ENCODE results near the gene TMEM127.
A peak's percentile ranks its signal among the peaks of the same experiment; 100 is the strongest.
"Not testable (repeated sequence)": the region's sequence is repeated elsewhere in the genome, so short reads cannot be mapped to it uniquely, and the experiment has no call there.

Gene TMEM127

DNA sequence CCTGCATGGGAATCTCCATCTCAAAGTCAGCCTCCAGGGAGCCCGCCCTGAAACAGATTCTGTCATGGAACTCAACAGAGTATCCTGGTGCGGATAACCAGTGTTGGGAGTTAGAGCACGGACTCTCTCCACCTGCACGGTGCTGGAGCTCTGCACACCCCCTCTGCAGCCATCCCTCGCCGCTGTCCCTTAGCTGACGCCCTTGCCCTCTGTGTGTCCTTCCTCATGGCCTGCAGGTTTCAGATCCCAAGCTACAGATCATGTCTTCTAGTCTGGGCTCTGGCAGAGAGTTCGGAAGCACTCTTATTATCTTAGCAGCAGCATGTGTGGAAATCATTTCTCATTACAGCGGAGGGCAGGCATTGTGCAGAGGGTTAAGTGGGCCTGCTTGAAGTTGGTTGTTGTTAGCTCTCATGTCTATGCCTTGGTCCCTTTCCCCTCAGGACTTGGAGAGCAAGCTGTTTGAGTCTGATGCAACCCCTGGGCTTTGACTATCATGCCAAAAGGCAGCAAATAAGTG lies 26.0 kb downstream of the TMEM127 start:
- DNase-seq: no peak

DNA sequence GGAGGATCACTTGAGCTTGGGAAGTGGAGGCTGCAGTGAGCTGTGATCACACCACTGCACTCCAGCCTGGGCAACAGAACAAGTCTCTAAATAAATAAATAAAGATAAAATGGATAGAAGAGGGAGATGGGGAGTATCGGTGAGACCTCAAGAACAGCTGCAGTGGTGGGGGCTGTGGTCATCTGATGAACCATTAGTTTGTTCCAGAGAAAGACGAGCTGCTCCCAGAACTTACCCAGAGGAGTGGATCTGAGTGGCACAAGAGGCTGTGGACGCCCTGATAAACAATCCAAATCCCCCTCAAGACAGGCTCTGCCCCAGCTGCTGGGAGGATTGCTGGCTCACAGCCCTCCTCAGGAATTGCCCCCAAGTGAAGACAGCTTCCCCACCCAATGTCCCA lies 26.7 kb downstream of the TMEM127 start:
- DNase-seq: no peak

DNA sequence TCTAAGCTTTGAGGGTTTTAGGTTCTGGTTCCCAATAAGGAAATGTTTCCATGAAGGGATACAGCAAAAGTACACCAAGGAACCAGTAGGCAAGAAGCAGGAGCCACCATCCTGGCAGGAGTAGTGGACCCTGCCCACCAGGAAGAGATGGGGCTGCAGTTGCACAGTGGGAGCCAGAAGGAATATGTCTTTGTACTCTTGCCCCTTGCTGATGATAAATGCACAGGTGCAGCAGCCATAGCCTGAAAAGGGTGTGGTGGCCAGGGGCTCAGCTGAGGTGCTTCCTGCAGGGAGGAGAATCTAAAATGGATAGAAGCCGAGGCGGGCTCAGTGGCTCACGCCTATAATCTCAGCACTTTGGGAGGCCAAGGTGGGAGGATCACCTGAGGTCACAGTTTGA lies 27.5 kb downstream of the TMEM127 start:
- DNase-seq: no peak

DNA sequence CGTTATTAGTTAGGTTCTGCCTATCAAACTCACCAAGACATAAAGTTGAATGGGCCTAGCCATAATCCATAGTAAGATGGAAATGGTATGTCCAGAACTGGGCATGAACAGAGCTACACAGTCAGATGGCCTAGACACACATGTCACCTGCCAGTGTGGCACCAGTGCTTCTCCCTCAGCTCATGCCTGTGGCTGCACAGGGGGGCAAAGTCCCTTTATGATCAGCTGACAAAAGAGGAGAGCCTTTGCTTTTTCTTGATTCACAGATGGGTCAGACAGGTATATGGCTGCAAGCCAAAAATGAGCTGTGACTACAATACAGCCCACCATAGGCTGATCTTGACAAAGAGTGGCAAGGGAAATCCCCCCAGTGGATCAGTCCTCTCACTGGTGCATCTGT lies 28.9 kb downstream of the TMEM127 start:
- no peak for DNase-seq

DNA sequence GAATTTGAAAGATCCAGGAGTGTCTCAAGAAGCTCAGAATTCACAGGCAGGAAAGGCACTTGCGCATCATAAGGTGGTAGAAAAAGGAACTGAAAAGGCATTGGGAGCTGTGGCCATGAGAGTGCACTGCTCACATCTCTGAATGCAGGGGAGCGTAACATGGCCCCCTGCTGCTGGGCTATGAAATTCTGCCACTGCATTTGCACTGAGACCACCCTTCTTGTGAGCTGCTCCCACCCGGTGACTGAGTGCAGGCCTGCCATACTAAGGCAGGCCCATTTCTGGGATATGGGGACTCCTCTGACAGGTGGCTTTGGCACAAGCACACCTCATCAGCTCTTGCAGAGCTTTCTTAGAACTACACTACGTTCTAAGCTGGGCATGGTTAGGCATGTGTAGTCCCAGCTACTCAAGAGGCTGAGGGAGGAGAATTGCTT lies 31.9 kb downstream of the TMEM127 start:
- DNase-seq: no peak

DNA sequence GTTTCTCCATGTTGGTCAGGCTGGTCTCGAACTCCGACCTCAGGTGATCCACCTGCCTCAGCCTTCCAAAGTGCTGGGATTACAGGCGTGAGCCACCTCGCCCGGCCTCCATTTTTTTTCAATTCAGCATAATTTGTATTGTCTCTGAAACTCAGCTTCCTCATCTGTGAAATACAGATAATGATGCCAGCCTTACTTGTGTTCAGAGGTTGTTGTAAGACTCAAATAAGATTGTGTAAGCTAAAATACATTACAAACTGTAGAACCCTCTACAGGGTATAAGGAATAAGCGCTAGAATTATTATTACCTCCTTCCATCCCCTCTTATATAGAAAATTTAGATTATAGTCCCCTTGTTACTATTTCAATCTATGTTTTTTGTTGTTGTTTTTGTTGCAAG lies 32.4 kb downstream of the TMEM127 start:
- DNase-seq: no peak

DNA sequence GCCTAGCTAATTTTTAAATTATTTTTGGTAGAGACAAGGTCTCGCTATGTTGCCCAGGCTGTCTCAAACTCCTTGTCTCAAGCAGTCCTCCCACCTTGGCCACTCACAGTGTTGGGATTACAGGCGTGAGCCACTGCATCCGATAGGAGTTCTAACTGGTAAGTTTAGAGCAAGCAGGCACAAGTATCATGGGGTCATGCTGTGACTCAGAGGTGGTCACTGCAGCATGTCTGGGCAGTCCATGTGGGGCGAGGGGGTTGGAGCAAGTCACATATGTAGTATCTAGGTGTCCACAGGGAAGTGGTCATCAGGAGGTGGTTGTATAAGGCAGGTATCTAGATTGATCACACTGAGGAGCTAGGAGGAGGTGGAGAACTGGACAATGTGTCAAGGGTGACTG lies 34.5 kb downstream of the TMEM127 start:
- no peak for DNase-seq

DNA sequence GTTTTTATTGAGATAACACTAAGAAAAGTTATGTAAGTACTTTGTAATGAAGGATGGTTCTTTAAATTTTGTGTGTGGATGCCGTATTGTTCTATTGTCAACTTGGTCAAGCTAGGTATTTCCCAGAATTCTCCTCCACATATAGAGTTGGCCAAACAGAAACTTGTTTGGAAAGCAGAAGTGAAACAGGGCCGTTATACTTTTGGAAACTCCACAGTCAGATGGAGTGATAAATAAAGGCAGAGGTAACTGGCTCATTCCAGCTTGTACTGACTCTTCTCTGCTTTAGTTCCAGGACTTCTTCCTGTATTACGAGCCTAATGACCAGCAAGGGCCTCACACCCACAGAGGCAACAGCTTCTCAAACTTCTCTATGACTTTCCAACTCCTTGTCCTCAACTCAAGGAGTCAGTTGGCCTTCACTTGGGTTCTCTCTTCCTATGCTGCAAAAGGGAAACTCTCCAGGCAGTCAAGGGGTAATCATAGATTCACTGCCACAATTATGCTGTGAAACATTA lies 40.7 kb downstream of the TMEM127 start:
- no peak for DNase-seq

DNA sequence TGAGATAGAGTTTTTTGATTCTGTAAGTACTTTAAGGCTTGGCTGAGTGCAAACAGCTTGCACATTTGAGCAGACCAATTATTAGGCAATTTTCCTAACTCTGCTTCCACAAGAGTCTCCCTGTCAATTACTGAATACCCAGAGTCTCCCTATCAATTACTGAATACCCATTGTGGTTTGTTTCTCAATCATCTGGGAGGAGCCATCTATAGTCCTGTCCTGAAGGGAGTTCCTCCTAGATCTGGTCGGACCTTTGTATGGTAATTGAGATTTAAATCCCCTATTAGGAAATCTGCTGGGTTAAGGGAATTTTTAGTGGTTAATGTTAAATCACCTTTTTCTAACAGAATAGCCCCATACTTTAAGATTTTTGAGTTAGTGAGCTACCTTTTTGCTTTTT lies 44.7 kb downstream of the TMEM127 start:
- not testable (repeated sequence) for DNase-seq

DNA sequence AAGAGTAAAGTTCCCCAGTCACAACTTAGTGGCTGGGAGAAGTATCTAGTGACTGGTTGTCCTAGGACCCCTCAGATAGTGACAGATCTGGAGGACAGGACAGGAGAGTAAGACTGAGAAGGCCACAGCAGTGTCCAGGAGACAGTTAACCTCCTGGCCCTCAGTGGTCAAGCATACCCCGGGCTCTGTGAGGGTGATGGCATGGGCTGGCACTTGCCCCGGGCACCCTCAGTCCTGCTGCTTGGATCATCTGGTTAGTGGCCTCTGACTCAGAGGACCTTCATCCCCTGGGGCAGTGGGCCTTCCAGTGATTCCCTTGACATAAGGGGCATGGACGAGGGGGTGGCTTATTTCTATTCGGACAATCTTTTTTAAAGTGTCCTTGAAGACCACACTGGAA lies 45.8 kb downstream of the TMEM127 start:
- DNase-seq: not testable (repeated sequence)

DNA sequence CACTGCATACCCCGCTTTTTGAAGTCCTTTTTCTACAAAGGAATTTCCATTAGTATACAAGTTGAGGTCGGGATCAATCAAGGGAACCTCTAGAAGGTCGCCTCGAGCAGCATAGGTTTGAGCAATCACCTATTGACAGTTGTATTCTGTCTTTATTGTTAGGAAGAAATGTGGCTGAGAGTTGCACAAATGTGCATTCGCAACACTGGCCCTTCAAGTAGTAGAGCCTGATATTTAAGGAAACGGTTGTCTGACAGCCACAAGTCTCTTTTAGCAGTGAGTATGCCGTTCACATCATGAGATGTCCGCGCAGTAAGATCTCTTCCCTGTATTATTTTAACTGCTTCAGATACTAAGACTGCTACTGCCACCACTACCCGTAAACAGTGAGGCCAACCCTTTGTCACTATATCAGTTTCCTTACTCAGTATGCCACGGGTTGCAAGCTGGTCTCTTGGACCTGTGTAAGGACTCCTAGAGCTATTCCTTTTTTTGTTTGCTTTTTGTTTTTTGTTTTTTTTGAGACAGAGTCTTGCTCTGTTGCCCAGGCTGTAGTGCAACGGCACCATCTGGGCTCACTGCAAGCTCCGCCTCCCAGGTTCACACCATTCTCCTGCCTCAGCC lies 47.2 kb downstream of the TMEM127 start:
- no peak for DNase-seq

DNA sequence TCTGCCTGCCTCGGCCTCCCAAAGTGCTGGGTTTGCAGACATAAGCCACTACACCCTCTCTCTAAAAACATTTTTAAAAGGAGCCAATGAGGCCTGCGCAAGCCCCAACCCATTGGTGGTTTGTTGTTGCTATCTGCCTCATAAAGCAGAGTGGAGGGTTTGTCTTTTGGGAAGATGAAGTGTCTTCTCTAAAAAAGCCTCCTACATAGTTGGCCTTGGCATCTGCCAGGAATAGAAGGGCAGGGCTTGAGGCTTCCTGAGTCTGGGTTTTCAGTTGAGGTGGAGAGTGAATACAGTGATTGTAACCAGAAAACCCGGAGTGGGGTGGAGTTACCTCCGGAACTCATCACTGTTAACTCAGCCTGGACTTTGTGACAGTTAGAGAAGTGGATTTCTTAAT lies 51.2 kb downstream of the TMEM127 start:
- DNase-seq: no peak

DNA sequence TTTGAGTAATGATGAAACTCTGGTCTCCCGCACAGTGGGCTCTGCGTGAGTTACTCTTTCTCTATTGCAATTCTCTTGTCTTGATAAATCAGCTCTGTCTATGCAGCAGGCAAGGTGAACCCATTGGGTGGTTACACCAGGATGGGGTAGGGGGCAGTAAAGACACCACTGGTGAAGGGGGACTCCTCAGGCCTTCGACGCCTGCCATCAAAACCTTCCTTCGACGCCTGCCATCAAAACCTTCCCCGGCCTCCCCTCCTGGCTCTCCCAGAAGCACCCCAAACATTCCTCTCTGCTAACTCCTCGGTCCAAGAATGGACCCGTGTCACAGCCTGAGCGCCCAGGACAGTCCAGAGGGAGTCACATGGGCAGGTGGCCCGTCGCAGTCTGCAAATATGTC lies 52.4 kb downstream of the TMEM127 start:
- DNase-seq: no peak

DNA sequence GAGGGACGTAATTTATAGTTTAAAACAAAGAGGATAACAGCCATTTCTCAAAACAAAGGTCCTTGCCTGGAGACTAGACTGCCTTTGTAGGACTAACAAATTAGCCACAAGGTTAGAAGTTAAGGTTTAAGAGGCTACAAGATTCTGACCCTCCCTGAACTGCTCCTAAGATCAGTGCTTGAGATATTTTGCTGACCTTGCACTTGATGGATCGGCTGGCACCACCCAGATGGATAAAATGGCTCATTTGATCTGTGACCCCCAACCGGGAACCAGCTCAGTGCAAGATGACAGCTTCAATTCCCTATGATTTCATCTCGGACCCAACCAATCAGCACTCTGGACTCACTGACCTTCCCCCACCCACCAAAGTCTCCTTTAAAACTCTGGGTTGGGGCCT lies 53.5 kb downstream of the TMEM127 start:
- no peak for DNase-seq

DNA sequence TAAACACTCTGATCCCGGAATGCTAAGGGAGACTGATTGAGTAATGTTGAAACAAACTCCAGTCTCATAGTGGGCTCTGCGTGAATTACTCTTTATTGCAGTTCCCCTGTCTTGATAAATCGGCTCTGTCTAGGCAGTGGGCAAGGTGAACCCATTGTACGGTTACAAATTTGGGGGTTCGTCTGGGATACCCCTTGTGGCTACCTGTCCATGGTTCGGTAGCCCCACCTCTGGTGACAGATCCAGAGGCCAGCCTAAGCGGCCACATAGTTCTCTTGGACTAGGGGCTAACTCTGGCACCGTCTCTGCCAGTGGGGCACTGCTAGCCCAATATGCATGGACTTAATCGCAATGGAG lies 56.1 kb downstream of the TMEM127 start:
- DNase-seq: no peak

DNA sequence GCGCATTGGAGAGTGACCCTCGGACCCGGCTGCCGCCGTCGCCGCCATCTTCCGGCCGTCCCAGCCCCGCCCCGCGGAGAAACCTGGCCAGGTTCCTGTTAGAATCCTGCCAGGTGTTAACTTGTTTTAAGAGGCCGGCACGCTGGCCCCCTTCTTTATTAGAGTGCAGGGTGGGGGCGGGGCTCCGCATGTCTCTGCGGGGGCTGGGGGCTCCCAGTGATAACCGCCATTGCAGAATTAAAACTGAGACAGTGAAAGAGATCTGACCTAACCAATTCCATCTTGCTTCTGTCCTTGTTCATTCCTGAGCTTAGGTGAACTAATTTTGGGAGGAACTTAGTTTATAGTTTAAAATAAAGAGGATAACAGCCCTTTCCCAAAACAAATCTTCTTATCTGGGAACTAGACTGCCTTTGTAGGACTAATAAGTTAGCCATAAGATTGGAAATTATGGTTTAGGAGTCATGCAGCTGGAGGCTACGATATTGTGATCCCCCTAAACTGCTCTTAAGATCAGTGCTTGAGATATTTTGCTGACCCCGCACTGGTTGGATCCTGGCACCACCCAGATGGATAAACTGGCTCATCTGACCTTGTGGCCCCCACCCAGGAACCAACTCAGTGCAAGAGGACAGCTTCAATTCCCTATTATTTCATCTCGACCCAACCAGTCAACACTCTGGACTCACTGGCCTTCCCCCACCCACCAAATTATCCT lies 56.6 kb downstream of the TMEM127 start:
- no peak for DNase-seq

DNA sequence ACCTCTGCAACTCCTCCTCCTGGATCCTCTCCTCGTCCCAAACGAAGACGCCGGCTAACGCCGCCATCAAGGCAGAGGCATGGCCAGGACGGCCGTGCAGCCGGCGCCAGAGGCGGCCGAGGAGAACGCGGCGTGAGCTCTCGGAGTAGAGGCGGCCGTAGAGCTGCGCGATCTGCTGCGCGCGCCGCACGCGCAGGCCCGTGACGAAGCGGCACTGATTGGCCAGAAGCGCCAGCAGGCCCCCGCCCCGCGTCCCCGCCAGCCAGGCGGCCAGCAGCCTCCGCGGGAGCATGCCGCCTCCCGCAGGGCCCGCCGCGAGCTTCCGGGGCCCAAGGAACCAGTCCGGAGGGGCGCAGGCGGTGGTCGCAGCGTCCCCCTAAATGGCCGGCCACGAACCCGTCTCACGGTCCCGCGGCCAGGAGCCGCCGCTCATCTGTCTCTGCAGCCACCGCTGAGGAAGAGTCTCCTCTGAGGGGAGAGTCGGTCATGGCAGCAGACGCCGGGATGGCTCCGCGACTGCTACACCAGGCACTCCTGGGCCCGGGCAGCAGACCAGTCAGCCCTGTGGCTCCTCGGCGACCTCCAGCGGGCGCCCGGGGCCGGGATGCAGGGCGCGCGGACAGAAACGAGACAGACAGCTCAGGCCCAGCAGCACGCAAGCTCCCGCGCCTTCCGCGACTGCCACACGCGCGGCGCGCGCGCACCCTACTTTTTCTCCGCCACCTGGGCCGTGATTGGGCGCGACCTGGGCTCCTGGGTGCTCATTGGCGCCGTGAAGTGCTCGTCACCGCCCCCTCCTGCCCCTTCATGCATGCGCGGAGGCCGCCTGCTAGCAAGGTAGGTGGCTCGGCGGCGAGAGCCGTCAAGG lies 57.4 kb downstream of the TMEM127 start, which contains the start of gene STARD7:
TSS of gene STARD7 (minus strand) at position 685 of the 868 bp plus-strand sequence. CDS start at position 292, 393 bp downstream.
- DNase-seq: peak; percentile 98

DNA sequence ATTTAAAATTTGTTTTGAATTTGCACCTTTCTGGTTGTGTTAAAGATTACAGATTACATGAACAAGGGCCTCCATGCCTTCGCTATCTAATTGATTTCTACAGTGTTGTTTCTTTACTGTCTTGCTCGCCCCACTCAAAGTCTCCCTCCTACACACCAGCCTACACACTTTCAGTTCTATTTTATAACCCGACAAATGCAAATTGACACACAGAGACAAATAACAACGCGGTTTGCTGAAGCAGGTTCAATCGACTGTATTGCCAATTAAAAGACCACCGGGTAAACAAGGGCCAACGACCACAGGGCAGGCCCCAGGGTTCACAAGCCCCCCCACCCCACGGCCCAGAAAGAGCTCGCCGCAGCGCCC lies 58.0 kb downstream of the TMEM127 start:
- DNase-seq: peak; percentile 28

DNA sequence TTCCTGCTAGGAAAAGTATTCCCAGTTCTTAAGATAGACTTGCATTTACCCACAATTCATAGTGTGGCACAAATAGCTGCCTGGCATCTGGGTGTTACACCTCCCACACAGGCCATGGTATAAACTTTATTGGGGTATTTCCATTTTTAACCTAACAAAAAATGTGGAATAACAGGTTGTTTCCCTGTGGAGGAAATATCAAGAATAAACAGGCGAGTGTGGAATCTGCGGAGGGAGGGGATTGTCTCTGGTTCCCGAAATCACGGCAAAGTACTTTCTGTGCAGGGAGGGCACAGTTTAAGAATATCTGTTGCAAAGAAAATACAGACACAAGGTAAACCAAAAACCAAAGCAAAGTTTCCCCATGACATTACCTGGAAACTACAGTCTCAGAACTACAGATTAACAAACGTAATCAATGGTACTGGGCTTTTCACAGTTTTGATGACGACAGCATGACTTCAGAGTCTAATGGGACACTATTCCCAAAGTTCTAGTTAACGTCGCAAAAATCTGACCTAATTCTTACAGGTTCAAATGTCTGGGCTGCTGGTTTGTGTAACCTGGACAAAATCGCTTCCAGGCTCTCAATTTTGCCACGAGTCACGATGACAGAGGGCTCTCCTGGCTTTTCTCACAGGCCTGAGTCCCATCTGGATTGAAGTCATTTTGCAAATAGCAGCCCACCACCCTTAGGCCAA lies 58.6 kb downstream of the TMEM127 start:
- DNase-seq: peak; percentile 17

DNA sequence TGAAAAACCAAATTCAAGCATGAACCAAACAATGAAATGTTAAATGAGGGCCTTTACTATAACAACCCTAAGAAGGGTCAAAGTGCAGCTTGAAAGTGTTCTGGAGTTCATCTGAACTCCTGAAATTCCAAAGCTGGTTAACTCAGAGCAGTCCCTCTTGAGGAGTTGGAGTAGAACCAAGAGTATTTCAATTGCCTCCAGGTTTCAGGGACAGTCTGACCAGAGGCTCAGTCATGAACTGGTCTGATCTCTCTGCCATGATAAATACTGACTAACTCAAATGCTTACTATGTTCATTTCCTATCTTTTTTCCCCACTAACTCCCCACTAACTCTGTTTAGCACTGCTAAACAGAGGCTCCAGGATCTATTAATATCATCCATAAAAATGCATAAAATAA lies 59.9 kb downstream of the TMEM127 start:
- DNase-seq: no peak

DNA sequence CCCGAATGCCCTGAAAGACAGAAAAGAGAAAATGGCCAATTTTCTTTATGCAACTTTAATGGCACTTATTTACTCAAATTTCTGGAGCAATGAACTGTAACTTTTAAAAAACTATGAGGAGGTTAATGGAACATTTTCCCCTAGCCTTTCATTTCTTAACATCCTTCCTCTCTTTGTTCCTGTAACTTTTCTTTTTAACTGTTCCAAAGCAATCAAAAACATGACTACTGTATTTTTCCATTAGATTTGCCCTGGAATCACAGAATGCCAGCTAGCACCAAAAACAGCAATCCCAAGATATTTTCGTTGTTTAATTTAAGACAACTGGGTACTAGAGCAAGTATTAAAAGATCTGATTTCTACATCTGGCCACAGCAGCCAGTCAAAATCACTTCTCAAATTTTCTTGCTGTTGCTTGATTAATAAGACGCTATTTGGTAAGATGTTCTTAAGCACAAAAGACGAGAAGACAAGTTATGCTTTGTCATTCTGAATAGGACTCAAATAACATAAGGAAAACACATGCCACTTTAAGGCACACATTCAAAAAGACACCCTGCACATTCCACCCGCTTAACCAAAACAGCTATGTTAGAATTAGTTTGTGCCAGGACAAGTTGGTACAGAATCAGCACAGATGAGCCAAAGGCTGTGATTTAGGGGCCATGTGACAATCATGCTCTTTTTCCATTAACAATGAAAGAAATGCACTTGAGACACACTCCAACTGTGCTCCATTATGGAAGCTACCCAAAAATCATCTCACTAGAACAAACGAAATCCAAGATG lies 60.8 kb downstream of the TMEM127 start:
- DNase-seq: no peak

All from stimulated activated CD4-positive, alpha-beta T cell treated with anti-CD3 and anti-CD28 coated beads, Interleukin-4, amount 100 ng/mL, for 24 hours (primary cell).